Colonic mucosa (tissue), 4 donors: ENCODE results near the gene SPSB1. TPM values are rescaled to one million over a fixed set of nuclear protein-coding genes. Genes with fewer than 3 reads are reported as not detected.

Experiments
- DNase-seq: peaks from one replicate; pipeline ENCODE4 v3.0.0-alpha.2; 2020
- H3K27ac ChIP-seq: fragments of 200-600 bp; one replicate; pipeline ENCODE4 v1.8.0; 2021
- H3K27me3 ChIP-seq: fragments of 200-600 bp; one replicate; pipeline ENCODE4 v1.8.0; 2021
- H3K36me3 ChIP-seq: fragments of 200-600 bp; one replicate; pipeline ENCODE4 v1.8.0; 2021
- H3K4me1 ChIP-seq: fragments of 200-600 bp; one replicate; pipeline ENCODE4 v1.8.0; 2021; ENCODE audit warnings: mild to moderate bottlenecking
- H3K4me3 ChIP-seq: fragments of 200-600 bp; one replicate; pipeline ENCODE4 v1.8.0; 2021
- H3K9ac ChIP-seq, 2 donors: one replicate each; pipeline ENCODE4 v1.7.0; 2013; ENCODE audit warnings: control low read depth in 2 of 2, low read depth in 2 of 2, low read length in 2 of 2
- H3K9me3 ChIP-seq: fragments of 200-600 bp; one replicate; pipeline ENCODE4 v1.8.0; 2021
- intact Hi-C: fragments of 100-400 bp; cut with DNase I; formaldehyde crosslinking; loops from one replicate; pipeline ENCODE4 v1.14.1; 2022
- total RNA-seq, 2 donors: library from RNA; stranded (reverse); fragmentation: NEBNext Ultra II Directional in 1 of 2; extraction: Animal tissue kit (Norgen Biotek cat#: 25700) in 1 of 2; gene quantifications; one replicate each; pipeline ENCODE4 v1.2.1, GENCODE V29; 2021
- TF ChIP-seq, protein P1 (sequence below): fragments of 200-600 bp; IDR thresholded peaks from one replicate; pipeline ENCODE4 v1.8.0; 2022; ENCODE audit warnings: antibody characterized with exemption, mild to moderate bottlenecking
- donor health status: healthy.
- donor health status: DM: no; HTN: no; CAD: no.
- donor health status: DM: no; HTN: no; CAD: no.

The SPSB1 gene
- total RNA-seq, 2 donors from 2014 or later, result 14.9 to 28.7 TPM

DNA sequence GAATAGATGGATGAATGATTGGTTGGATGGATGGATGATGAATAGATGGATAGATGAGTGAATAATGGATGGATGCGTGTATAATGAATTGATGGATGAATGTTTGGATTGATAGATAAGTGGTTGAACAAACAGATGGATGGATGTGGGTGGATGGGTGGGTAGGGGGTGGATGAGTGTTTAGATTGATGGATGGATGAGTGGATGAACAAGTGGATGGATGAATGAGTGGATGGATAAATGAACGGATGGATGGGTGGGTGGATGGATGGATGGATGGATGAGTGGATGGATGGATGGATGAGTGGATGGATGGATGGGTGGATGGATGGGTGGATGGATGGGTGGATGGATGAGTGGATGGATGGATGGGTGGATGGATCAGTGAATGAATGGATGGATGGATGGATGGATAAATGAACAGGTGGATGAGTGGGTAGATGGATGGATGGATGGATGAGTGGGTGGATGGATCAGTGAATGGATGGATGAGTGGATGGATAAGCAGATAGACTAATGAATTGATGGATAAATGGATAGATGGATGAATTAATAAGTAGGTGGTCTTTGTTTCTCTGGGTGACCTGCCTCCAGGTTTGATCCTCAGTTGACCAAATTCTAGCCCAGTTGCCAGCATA lies 64.3 kb downstream of the SPSB1 start:
- TF ChIP-seq, protein P1, sequence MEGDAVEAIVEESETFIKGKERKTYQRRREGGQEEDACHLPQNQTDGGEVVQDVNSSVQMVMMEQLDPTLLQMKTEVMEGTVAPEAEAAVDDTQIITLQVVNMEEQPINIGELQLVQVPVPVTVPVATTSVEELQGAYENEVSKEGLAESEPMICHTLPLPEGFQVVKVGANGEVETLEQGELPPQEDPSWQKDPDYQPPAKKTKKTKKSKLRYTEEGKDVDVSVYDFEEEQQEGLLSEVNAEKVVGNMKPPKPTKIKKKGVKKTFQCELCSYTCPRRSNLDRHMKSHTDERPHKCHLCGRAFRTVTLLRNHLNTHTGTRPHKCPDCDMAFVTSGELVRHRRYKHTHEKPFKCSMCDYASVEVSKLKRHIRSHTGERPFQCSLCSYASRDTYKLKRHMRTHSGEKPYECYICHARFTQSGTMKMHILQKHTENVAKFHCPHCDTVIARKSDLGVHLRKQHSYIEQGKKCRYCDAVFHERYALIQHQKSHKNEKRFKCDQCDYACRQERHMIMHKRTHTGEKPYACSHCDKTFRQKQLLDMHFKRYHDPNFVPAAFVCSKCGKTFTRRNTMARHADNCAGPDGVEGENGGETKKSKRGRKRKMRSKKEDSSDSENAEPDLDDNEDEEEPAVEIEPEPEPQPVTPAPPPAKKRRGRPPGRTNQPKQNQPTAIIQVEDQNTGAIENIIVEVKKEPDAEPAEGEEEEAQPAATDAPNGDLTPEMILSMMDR, result no peak
- Histone ChIP-seq H3K36me3 (no peaks in the 10 kb centered on the region), H3K27me3 (no peaks in the 10 kb centered on the region), H3K9ac (no peak overlapping the region), H3K9me3 (no peaks in the 10 kb centered on the region), H3K27ac (no peak overlapping the region), H3K4me1 (no peaks in the 10 kb centered on the region), H3K4me3 (no peak overlapping the region)
- DNase-seq, result no peak
- intact Hi-C loops, result no loop called here

GRCh38 chr1:9357958-9358357 lies 65.3 kb downstream of the SPSB1 start:
- Histone ChIP-seq H3K4me1 (no peaks in the 10 kb centered on the region), H3K27ac (no peak overlapping the region), H3K36me3 (no peaks in the 10 kb centered on the region), H3K4me3 (no peak overlapping the region), H3K27me3 (no peaks in the 10 kb centered on the region), H3K9me3 (no peaks in the 10 kb centered on the region), H3K9ac (no peak overlapping the region)
- TF ChIP-seq, protein P1, result no peak
- no peak for DNase-seq
- intact Hi-C loops, result no loop called here

- intact Hi-C loops, result no loop called here
- no peak overlapping the region for H3K9ac ChIP-seq
- no peaks in the 10 kb centered on the region for H3K4me1 ChIP-seq
- no peaks in the 10 kb centered on the region for H3K27me3 ChIP-seq
- DNase-seq, result no peak
- TF ChIP-seq, protein P1, result no peak
- H3K4me3 ChIP-seq, result no peak overlapping the region
- no peaks in the 10 kb centered on the region for H3K9me3 ChIP-seq
- H3K27ac ChIP-seq, result no peak overlapping the region
- H3K36me3 ChIP-seq, result no peaks in the 10 kb centered on the region
Observed at GRCh38 chr1:9360371-9361064, 67.8 kb downstream of the SPSB1 start.

DNA sequence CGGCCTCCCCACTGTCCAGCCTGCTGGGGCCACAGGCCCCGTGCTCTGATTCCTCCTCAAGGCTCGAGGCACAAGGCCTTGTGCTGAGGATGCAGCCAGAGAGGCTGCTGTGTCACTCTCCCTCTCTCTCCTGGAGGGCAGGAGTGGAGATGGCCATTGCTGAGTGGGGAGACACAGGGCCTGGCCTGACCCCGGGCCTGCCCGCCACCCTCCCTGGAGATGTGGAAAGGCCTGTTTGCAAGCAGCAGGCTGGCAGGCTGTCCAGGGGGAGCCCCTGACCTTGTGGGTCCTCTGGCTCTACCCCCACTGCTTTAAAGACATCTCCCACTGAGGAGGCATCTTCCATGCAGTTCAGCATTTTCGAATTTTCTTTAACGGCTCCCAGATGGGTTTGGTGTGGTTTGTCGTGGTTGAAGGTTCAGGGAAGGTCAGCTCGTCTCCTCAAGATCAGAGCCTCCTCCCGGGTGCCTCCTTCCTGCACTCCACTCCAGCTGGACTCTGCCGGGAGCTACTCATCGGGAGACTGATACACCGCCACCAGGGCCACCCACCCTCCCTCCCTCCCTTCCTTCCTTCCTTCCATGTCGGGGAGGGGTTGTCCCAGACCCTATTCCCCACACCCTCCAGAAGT lies 69.1 kb downstream of the SPSB1 start:
- Histone ChIP-seq H3K4me3 (no peak overlapping the region), H3K9ac (no peak overlapping the region), H3K27me3 (no peaks in the 10 kb centered on the region), H3K27ac (no peak overlapping the region), H3K4me1 (no peaks in the 10 kb centered on the region), H3K9me3 (no peaks in the 10 kb centered on the region), H3K36me3 (no peaks in the 10 kb centered on the region)
- TF ChIP-seq, protein P1, result no peak
- DNase-seq, result no peak
- intact Hi-C loops, result no loop called here

GRCh38 chr1:9362488-9362887 lies 69.8 kb downstream of the SPSB1 start:
- no peak for DNase-seq
- H3K4me3 ChIP-seq, result no peak overlapping the region
- H3K27me3 ChIP-seq, result no peaks in the 10 kb centered on the region
- no peak overlapping the region for H3K27ac ChIP-seq
- H3K36me3 ChIP-seq, result no peaks in the 10 kb centered on the region
- no peaks in the 10 kb centered on the region for H3K4me1 ChIP-seq
- TF ChIP-seq, protein P1, result no peak
- H3K9me3 ChIP-seq, result no peaks in the 10 kb centered on the region
- intact Hi-C loops, result no loop called here
- no peak overlapping the region for H3K9ac ChIP-seq
